ENCODE results near the gene ANOS1. TPM values are rescaled to one million over a fixed set of nuclear protein-coding genes. Genes with fewer than 3 reads are reported as not detected.

The ANOS1 gene
- total RNA-seq, 1 donor = 7.5 TPM

GRCh38 chrX:8730812-8731558, 952 bp downstream of the ANOS1 start:
- TF ChIP-seq CTCF (IDR thresholded peaks at IDR 0.05; ENCODE audit: insufficient read depth, low read length) = no peak
- H3K4me3 ChIP-seq (ENCODE audit: low read depth, low read length) = no peak overlapping the region
- no peak for DNase-seq (ENCODE audit: low read depth)

- no peak for TF ChIP-seq CTCF (IDR thresholded peaks at IDR 0.05; ENCODE audit: insufficient read depth, low read length)
- no peak overlapping the region for H3K4me3 ChIP-seq (ENCODE audit: low read depth, low read length)
- no peak for DNase-seq (ENCODE audit: low read depth)
Measured at GRCh38 chrX:8729811-8730210, 2.1 kb downstream of the ANOS1 start.

- no peak overlapping the region for H3K4me3 ChIP-seq (ENCODE audit: low read depth, low read length)
- TF ChIP-seq CTCF (IDR thresholded peaks at IDR 0.05; ENCODE audit: insufficient read depth, low read length) = no peak
- no peak for DNase-seq (ENCODE audit: low read depth)
Measured at GRCh38 chrX:8728932-8729535, 2.9 kb downstream of the ANOS1 start.

- DNase-seq (ENCODE audit: low read depth) = no peak
- TF ChIP-seq CTCF (IDR thresholded peaks at IDR 0.05; ENCODE audit: insufficient read depth, low read length) = no peak
- no peak overlapping the region for H3K4me3 ChIP-seq (ENCODE audit: low read depth, low read length)
Measured at GRCh38 chrX:8726031-8726652, 5.8 kb downstream of the ANOS1 start.

GRCh38 chrX:8724300-8724699, 7.6 kb downstream of the ANOS1 start:
- DNase-seq (ENCODE audit: low read depth) = no peak
- no peak overlapping the region for H3K4me3 ChIP-seq (ENCODE audit: low read depth, low read length)
- TF ChIP-seq CTCF (IDR thresholded peaks at IDR 0.05; ENCODE audit: insufficient read depth, low read length) = no peak

GRCh38 chrX:8721536-8721935, 10.4 kb downstream of the ANOS1 start:
- no peak for DNase-seq (ENCODE audit: low read depth)
- H3K4me3 ChIP-seq (ENCODE audit: low read depth, low read length) = no peak overlapping the region
- TF ChIP-seq CTCF (IDR thresholded peaks at IDR 0.05; ENCODE audit: insufficient read depth, low read length) = no peak
